Astrocyte (in vitro differentiated cells and primary cell): ENCODE results near the gene BLOC1S5. TPM values are rescaled to one million over a fixed set of nuclear protein-coding genes. Genes with fewer than 3 reads are reported as not detected.

Source experiments
- DNase-seq: peaks from one replicate; pipeline ENCODE4 v3.0.0-alpha.2; 2010; ENCODE audit warnings: low read depth
- FAIRE-seq: peaks from 2 replicates; lab custom pipeline; 2011; peaks lifted over from hg19 to GRCh38; lab: Jason Lieb, UNC
- H2AFZ ChIP-seq: 2 replicates; pipeline ENCODE4 v1.6.0; 2012; ENCODE audit warnings: low read depth, low read length, inconsistent platforms
- H3K27ac ChIP-seq: 2 replicates; pipeline ENCODE4 v1.5.1; 2011; ENCODE audit warnings: low read depth, low read length, inconsistent platforms
- H3K27me3 ChIP-seq: 2 replicates; pipeline ENCODE4 v1.6.0; 2011; ENCODE audit warnings: low read length, inconsistent platforms; ENCODE audit not compliant: insufficient read depth
- H3K36me3 ChIP-seq: 2 replicates; pipeline ENCODE4 v1.5.1; 2011; ENCODE audit warnings: low read length, inconsistent platforms; ENCODE audit not compliant: insufficient read depth
- H3K4me1 ChIP-seq: 2 replicates; pipeline ENCODE4 v1.5.1; 2011; ENCODE audit warnings: low read length, inconsistent platforms; ENCODE audit not compliant: insufficient read depth
- H3K4me2 ChIP-seq: 2 replicates; pipeline ENCODE4 v1.6.0; 2012; ENCODE audit warnings: low read length, inconsistent platforms
- H3K4me3 ChIP-seq: 2 replicates; pipeline ENCODE4 v1.5.1; 2011; ENCODE audit warnings: low read depth, mild to moderate bottlenecking, low read length, inconsistent platforms; ENCODE audit not compliant: insufficient read depth
- H3K79me2 ChIP-seq: 2 replicates; pipeline ENCODE4 v1.6.0; 2012; ENCODE audit warnings: mild to moderate bottlenecking, low read length, inconsistent platforms; ENCODE audit not compliant: insufficient read depth
- H3K9ac ChIP-seq: 2 replicates; pipeline ENCODE4 v1.6.0; 2012; ENCODE audit warnings: mild to moderate bottlenecking, low read length, inconsistent platforms
- H3K9me3 ChIP-seq: 2 replicates; pipeline ENCODE4 v1.5.1; 2012; ENCODE audit warnings: low read depth, mild to moderate bottlenecking, low read length, inconsistent platforms; ENCODE audit not compliant: insufficient read depth
- H4K20me1 ChIP-seq: 2 replicates; pipeline ENCODE4 v1.6.0; 2012; ENCODE audit warnings: low read length, inconsistent platforms; ENCODE audit not compliant: insufficient read depth
- H3K27ac Mint-ChIP-seq: one replicate; pipeline ENCODE4 v1.8.0; 2021; ENCODE audit warnings: mild to moderate bottlenecking, mixed read lengths; ENCODE audit not compliant: unreplicated experiment
- H3K27me3 Mint-ChIP-seq: one replicate; pipeline ENCODE4 v1.8.0; 2021; ENCODE audit warnings: low read depth, mixed read lengths; ENCODE audit not compliant: unreplicated experiment
- H3K36me3 Mint-ChIP-seq: one replicate; pipeline ENCODE4 v1.8.0; 2021; ENCODE audit warnings: low read depth, mixed read lengths; ENCODE audit not compliant: unreplicated experiment
- H3K4me1 Mint-ChIP-seq: one replicate; pipeline ENCODE4 v1.8.0; 2021; ENCODE audit warnings: low read depth, mixed read lengths; ENCODE audit not compliant: unreplicated experiment
- H3K4me3 Mint-ChIP-seq: one replicate; pipeline ENCODE4 v1.8.0; 2021; ENCODE audit warnings: mild to moderate bottlenecking, moderate library complexity, mixed read lengths; ENCODE audit not compliant: unreplicated experiment
- H3K9me3 Mint-ChIP-seq: one replicate; pipeline ENCODE4 v1.8.0; 2021; ENCODE audit warnings: mild to moderate bottlenecking, mixed read lengths; ENCODE audit not compliant: unreplicated experiment
- EZH2 ChIP-seq: IDR thresholded peaks from 2 replicates; pipeline ENCODE4 v1.6.1; 2012; ENCODE audit warnings: mild to moderate bottlenecking, low read length, inconsistent platforms; ENCODE audit not compliant: insufficient read depth
- total RNA-seq: library from RNA; stranded (reverse); gene quantifications from 2 replicates; pipeline ENCODE4 v1.2.1, GENCODE V29; 2021
- TF ChIP-seq, protein P1 (sequence below): IDR thresholded peaks from 2 replicates; pipeline ENCODE4 v1.5.1; 2011; ENCODE audit warnings: low read depth, mild to moderate bottlenecking, inconsistent platforms, low read length, moderate library complexity; ENCODE audit not compliant: insufficient read depth

Gene BLOC1S5
- total RNA-seq, 1 donor from 2014 or later: 8.2 TPM

DNA sequence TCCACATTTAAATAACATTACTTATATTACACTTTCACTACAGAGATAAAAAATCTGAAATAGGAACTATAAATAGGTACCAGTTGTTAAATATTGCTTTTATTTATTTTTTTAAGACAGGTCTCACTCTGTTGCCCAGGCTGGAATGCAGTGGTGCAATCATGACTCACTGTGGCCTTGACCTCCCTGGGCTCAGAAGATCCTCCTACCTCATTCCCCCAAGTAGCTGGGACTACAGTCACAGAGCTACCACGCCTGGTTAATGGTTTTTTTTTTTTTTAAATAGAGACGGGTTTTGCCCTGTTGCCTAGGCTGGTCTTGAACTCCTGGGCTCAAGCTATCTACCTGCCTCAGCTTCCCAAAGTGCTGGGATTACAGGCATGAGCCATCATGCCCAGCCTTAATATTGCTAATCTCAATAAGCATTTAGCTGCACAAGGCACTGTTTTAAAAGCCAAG lies 20.9 kb upstream of the BLOC1S5 start:
- peaks cover 46% of the 10 kb centered on the region for H3K4me1 ChIP-seq
- peaks cover 55% of the 10 kb centered on the region for H3K4me1 Mint-ChIP-seq
- peak overlapping the region; percentile 97 for H3K27ac ChIP-seq
- peak overlapping the region; percentile 67 for H3K4me2 ChIP-seq
- peak overlapping the region; percentile 70 for H3K9ac ChIP-seq
- no peaks in the 10 kb centered on the region for H3K9me3 ChIP-seq
- H3K36me3 ChIP-seq: peaks cover 19% of the 10 kb centered on the region
- H3K79me2 ChIP-seq: peaks cover 7% of the 10 kb centered on the region
- H2AFZ ChIP-seq: no peak overlapping the region
- H3K4me3 Mint-ChIP-seq: no peak overlapping the region
- peak overlapping the region; percentile 96 for H3K27ac Mint-ChIP-seq
- peaks cover 3% of the 10 kb centered on the region for H3K9me3 Mint-ChIP-seq
- FAIRE-seq: peak; percentile 50
- no peaks in the 10 kb centered on the region for H3K27me3 Mint-ChIP-seq
- H4K20me1 ChIP-seq: no peaks in the 10 kb centered on the region
- no peaks in the 10 kb centered on the region for H3K27me3 ChIP-seq
- peak; percentile 90 for DNase-seq
- TF ChIP-seq EZH2: no peak
- TF ChIP-seq, protein P1, sequence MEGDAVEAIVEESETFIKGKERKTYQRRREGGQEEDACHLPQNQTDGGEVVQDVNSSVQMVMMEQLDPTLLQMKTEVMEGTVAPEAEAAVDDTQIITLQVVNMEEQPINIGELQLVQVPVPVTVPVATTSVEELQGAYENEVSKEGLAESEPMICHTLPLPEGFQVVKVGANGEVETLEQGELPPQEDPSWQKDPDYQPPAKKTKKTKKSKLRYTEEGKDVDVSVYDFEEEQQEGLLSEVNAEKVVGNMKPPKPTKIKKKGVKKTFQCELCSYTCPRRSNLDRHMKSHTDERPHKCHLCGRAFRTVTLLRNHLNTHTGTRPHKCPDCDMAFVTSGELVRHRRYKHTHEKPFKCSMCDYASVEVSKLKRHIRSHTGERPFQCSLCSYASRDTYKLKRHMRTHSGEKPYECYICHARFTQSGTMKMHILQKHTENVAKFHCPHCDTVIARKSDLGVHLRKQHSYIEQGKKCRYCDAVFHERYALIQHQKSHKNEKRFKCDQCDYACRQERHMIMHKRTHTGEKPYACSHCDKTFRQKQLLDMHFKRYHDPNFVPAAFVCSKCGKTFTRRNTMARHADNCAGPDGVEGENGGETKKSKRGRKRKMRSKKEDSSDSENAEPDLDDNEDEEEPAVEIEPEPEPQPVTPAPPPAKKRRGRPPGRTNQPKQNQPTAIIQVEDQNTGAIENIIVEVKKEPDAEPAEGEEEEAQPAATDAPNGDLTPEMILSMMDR: no peak
- peaks cover 25% of the 10 kb centered on the region for H3K36me3 Mint-ChIP-seq
- no peak overlapping the region for H3K4me3 ChIP-seq

DNA sequence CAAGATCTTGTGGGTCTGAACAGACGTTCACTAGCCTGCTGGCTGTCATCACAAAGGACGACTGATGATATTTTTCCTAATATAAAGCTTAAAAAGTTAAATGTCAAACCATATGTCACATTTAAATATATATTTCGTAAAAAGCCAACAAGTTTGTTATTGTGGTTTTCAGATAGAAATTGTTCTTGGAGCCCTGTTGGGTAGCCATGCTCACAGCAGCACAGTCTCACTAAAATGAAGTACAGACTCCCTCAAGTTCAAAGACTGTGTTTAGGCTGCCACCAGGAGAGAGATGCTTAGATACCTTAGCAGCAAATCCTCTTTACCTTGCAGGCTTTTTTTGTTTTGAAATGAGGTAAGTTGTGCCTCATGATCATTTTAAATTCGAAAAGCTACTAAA lies 20.4 kb upstream of the BLOC1S5 start:
- peaks cover 47% of the 10 kb centered on the region for H3K4me1 ChIP-seq
- peaks cover 3% of the 10 kb centered on the region for H3K9me3 Mint-ChIP-seq
- TF ChIP-seq, protein P1: no peak
- TF ChIP-seq EZH2: no peak
- no peaks in the 10 kb centered on the region for H3K27me3 ChIP-seq
- peak overlapping the region; percentile 67 for H3K4me2 ChIP-seq
- no peaks in the 10 kb centered on the region for H3K27me3 Mint-ChIP-seq
- peak overlapping the region; percentile 70 for H3K9ac ChIP-seq
- H3K36me3 Mint-ChIP-seq: peaks cover 24% of the 10 kb centered on the region
- H3K27ac Mint-ChIP-seq: peak overlapping the region; percentile 96
- no peak overlapping the region for H2AFZ ChIP-seq
- H3K4me3 ChIP-seq: no peak overlapping the region
- H3K4me1 Mint-ChIP-seq: peaks cover 59% of the 10 kb centered on the region
- H4K20me1 ChIP-seq: no peaks in the 10 kb centered on the region
- peak overlapping the region; percentile 97 for H3K27ac ChIP-seq
- FAIRE-seq: no peak
- peak; percentile 14 for DNase-seq
- H3K79me2 ChIP-seq: peaks cover 7% of the 10 kb centered on the region
- peaks cover 19% of the 10 kb centered on the region for H3K36me3 ChIP-seq
- no peak overlapping the region for H3K4me3 Mint-ChIP-seq
- no peaks in the 10 kb centered on the region for H3K9me3 ChIP-seq
